CD14-positive monocyte (primary cell): Measurements from ENCODE around the gene POLE2. TPM values are rescaled to one million over a fixed set of nuclear protein-coding genes. Genes with fewer than 3 reads are reported as not detected.

ENCODE experiments used
- DNase-seq, 3 donors: peaks; one replicate each; pipeline ENCODE4 v3.0.0-alpha.2; 2011 to 2022
- H2AFZ ChIP-seq: 2 replicates; pipeline ENCODE4 v1.6.0; 2012; ENCODE audit warnings: mild to moderate bottlenecking, low read depth, low read length, inconsistent platforms; ENCODE audit not compliant: insufficient read depth, poor library complexity, severe bottlenecking
- H3K27ac ChIP-seq, 2 donors: 1 replicate in 1 of 2; 2 replicates in 1 of 2; pipeline ENCODE4 v1.5.1; 2012 to 2013; ENCODE audit warnings: low read length in 2 of 2, control low read depth in 1 of 2, inconsistent platforms in 1 of 2, low read depth in 1 of 2, mild to moderate bottlenecking in 1 of 2
- H3K27me3 ChIP-seq, 2 donors: one replicate each; pipeline versions ENCODE4 v1.6.0 to v1.6.1; 2011 to 2013; ENCODE audit warnings: low read length in 2 of 2; ENCODE audit not compliant: control insufficient read depth in 2 of 2, insufficient read depth in 2 of 2
- H3K36me3 ChIP-seq, 2 donors: replicated peaks in 1 of 2; 1 replicate in 1 of 2; 2 replicates in 1 of 2; pipeline versions ENCODE4 v1.5.1 to v1.6.1; 2012 to 2013; ENCODE audit warnings: low read length in 2 of 2, control low read depth in 1 of 2, inconsistent platforms in 1 of 2, mild to moderate bottlenecking in 1 of 2; ENCODE audit not compliant: insufficient read depth in 2 of 2, control insufficient read depth in 1 of 2
- H3K4me1 ChIP-seq, 2 donors: 1 replicate in 1 of 2; 2 replicates in 1 of 2; pipeline versions ENCODE4 v1.5.1 to v1.6.1; 2012 to 2013; ENCODE audit warnings: low read length in 2 of 2, control low read depth in 1 of 2, inconsistent platforms in 1 of 2, mild to moderate bottlenecking in 1 of 2, moderate library complexity in 1 of 2; ENCODE audit not compliant: insufficient read depth in 2 of 2, control insufficient read depth in 1 of 2
- H3K4me2 ChIP-seq: replicated peaks from 2 replicates; pipeline ENCODE3; 2012; ENCODE audit warnings: low read length, moderate library complexity, mild to moderate bottlenecking; ENCODE audit not compliant: poor library complexity, severe bottlenecking; ENCODE audit errors: extremely low read depth
- H3K4me3 ChIP-seq, 3 experiments: fragments of 200-600 bp in 1 of 3; sonication (generic) in 1 of 3; replicated peaks in 1 of 3; 1 replicate in 2 of 3; 2 replicates in 1 of 3; pipeline ENCODE4 v1.5.1; 2011 to 2013; ENCODE audit warnings: low read length in 3 of 3, mild to moderate bottlenecking in 3 of 3, control low read depth in 2 of 3, low read depth in 2 of 3, inconsistent platforms in 1 of 3, moderate library complexity in 1 of 3
- H3K79me2 ChIP-seq: 2 replicates; pipeline ENCODE4 v1.6.0; 2012; ENCODE audit warnings: mild to moderate bottlenecking, control low read depth, inconsistent platforms, low read length, moderate library complexity; ENCODE audit not compliant: insufficient read depth
- H3K9ac ChIP-seq: 2 replicates; pipeline ENCODE4 v1.6.0; 2017; ENCODE audit warnings: low read length, mild to moderate bottlenecking; ENCODE audit not compliant: insufficient read depth, poor library complexity, severe bottlenecking
- H3K9me3 ChIP-seq, 2 donors: replicated peaks in 1 of 2; 1 replicate in 1 of 2; 2 replicates in 1 of 2; pipeline versions ENCODE4 v1.5.1 to v1.6.1; 2012 to 2013; ENCODE audit warnings: low read length in 2 of 2, control low read depth in 1 of 2; ENCODE audit not compliant: control insufficient read depth in 1 of 2, insufficient read depth in 1 of 2
- H4K20me1 ChIP-seq: 2 replicates; pipeline ENCODE4 v1.6.0; 2012; ENCODE audit warnings: mild to moderate bottlenecking, low read length, control low read depth, moderate library complexity; ENCODE audit not compliant: insufficient read depth
- H3K27ac Mint-ChIP-seq, 7 donors: one replicate each; pipeline ENCODE4 v1.8.0; 2020; ENCODE audit warnings: mild to moderate bottlenecking in 7 of 7, mixed read lengths in 7 of 7, moderate library complexity in 6 of 7, inconsistent platforms in 2 of 7
- H3K27me3 Mint-ChIP-seq, 3 donors: one replicate each; pipeline ENCODE4 v1.8.0; 2021 to 2022; ENCODE audit warnings: low read depth in 3 of 3, mild to moderate bottlenecking in 3 of 3, mixed read lengths in 3 of 3, moderate library complexity in 3 of 3, inconsistent platforms in 1 of 3
- H3K36me3 Mint-ChIP-seq, 2 donors: one replicate each; pipeline ENCODE4 v1.8.0; 2020; ENCODE audit warnings: mixed read lengths in 2 of 2, inconsistent platforms in 1 of 2, mild to moderate bottlenecking in 1 of 2
- H3K4me1 Mint-ChIP-seq: one replicate; pipeline ENCODE4 v1.8.0; 2020; ENCODE audit warnings: mild to moderate bottlenecking, mixed read lengths
- H3K4me3 Mint-ChIP-seq, 2 donors: one replicate each; pipeline ENCODE4 v1.8.0; 2020; ENCODE audit warnings: mild to moderate bottlenecking in 2 of 2, mixed read lengths in 2 of 2, moderate library complexity in 1 of 2
- H3K9me3 Mint-ChIP-seq, 7 donors: one replicate each; pipeline ENCODE4 v1.8.0; 2020 to 2022; ENCODE audit warnings: mixed read lengths in 7 of 7, mild to moderate bottlenecking in 6 of 7, moderate library complexity in 6 of 7, inconsistent platforms in 2 of 7
- CTCF ChIP-seq: fragments of 200-600 bp; IDR thresholded peaks from one replicate; pipeline ENCODE4 v1.8.0; 2022; ENCODE audit warnings: antibody characterized with exemption, mild to moderate bottlenecking
- WGBS: methylation state at CpG from one replicate; pipeline ENCODE4 v1.1.5; 2013; ENCODE audit warnings: missing lambda C conversion rate; ENCODE audit not compliant: insufficient coverage; 5-methylcytosine and 5-hydroxymethylcytosine counted together
- intact Hi-C, 2 donors: fragments of 100-400 bp; cut with micrococcal nuclease; formaldehyde crosslinking; loops; one replicate each; pipeline versions ENCODE4 v1.15.0 to v1.15.1; 2023
- polyA plus RNA-seq, 3 donors: library from polyadenylated mRNA; depleted of rRNA in 1 of 3; unstranded in 2 of 3; stranded (reverse) in 1 of 3; fragments of 300-500 nt in 2 of 3; fragments of >200 nt in 1 of 3; fragmentation: Illumina TruSeq in 2 of 3; gene quantifications; 1 replicate in 2 of 3; 2 replicates in 1 of 3; pipeline ENCODE4 v1.2.3, GENCODE V29; 2012 to 2021

The POLE2 gene
- polyA plus RNA-seq, 3 donors, result 0.18 to 0.57 (median 0.47) TPM

GRCh38 chr14:49692811-49693734, 5.1 kb upstream of the POLE2 start, which contains the start of gene KLHDC1:
Gene KLHDC1, plus strand, starts transcription at chr14:49693120. Its CDS starts 75 bp downstream, at chr14:49693195.
- H3K4me3 ChIP-seq, result peak within 1 kb of the TSS; percentile 78 to 90 (median 82)
- DNase-seq, result peak; percentile 59 to 63 (median 63)
- H3K9me3 Mint-ChIP-seq, result peaks cover 0 to 3% (median 0%) of the 10 kb centered on the region in 7 donors
- peaks cover 9 to 20% of the 10 kb centered on the region in 2 donors for H3K4me1 ChIP-seq
- intact Hi-C loops, result loop anchor here in 1 of 2 donors (2.0 kb wide), 1 partner anchor 60 kb away; no protein-coding TSS in a partner anchor
- H3K36me3 Mint-ChIP-seq, result peaks cover 0 to 2% of the 10 kb centered on the region in 2 donors
- H3K27me3 Mint-ChIP-seq, result peaks cover 0 to 5% (median 3%) of the 10 kb centered on the region in 3 donors
- H3K9me3 ChIP-seq, result no peaks in the 10 kb centered on the region
- peak within 1 kb of the TSS; percentile 66 to 78 for H3K27ac ChIP-seq
- no peak for TF ChIP-seq CTCF
- H3K36me3 ChIP-seq, result no peaks in the 10 kb centered on the region
- H3K9ac ChIP-seq, result peak within 1 kb of the TSS; percentile 79
- H3K79me2 ChIP-seq, result no peaks in the 10 kb centered on the region
- no peaks in the 10 kb centered on the region for H3K27me3 ChIP-seq
- H3K4me3 Mint-ChIP-seq, result peak within 1 kb of the TSS; percentile 92 to 94
- under 1% methylated on average over 78 of the region's 88 CpGs for WGBS
- no peaks in the 10 kb centered on the region for H4K20me1 ChIP-seq
- H3K4me1 Mint-ChIP-seq, result peaks cover 29% of the 10 kb centered on the region
- peak within 1 kb of the TSS; percentile 95 for H2AFZ ChIP-seq
- H3K4me2 ChIP-seq, result peak within 1 kb of the TSS; percentile 75
- peak within 1 kb of the TSS; percentile 58 to 86 (median 83) for H3K27ac Mint-ChIP-seq

- intact Hi-C loops, result loop anchor here in 1 of 2 donors (2.0 kb wide), 1 partner anchor 59 kb away; no protein-coding TSS in a partner anchor
- H3K4me1 Mint-ChIP-seq, result peaks cover 33% of the 10 kb centered on the region
Observed at GRCh38 chr14:49692193-49692757, 4.3 kb upstream of the POLE2 start.

More at GRCh38 chr14:49692193-49692757, 4.3 kb upstream of the POLE2 start:
- peak overlapping the region; percentile 79 for H3K9ac ChIP-seq
- peak overlapping the region; percentile 92 to 94 for H3K4me3 Mint-ChIP-seq
- no peaks in the 10 kb centered on the region for H3K36me3 ChIP-seq
- no peak for DNase-seq
- H3K79me2 ChIP-seq, result peaks cover 4% of the 10 kb centered on the region
- H3K4me2 ChIP-seq, result peak overlapping the region; percentile 75
- no peaks in the 10 kb centered on the region for H4K20me1 ChIP-seq
- WGBS, result 80% methylated on average over 2 of the region's 6 CpGs
- H3K4me1 ChIP-seq, result peaks cover 12 to 25% of the 10 kb centered on the region in 2 donors
- no peaks in the 10 kb centered on the region for H3K9me3 ChIP-seq
- peaks cover 0 to 5% (median 3%) of the 10 kb centered on the region in 3 donors for H3K27me3 Mint-ChIP-seq
- no peak for TF ChIP-seq CTCF
- peak overlapping the region; percentile 66 to 78 for H3K27ac ChIP-seq
- no peaks in the 10 kb centered on the region for H3K27me3 ChIP-seq
- peak overlapping the region; percentile 78 to 90 (median 82) for H3K4me3 ChIP-seq
- peaks cover 0 to 2% of the 10 kb centered on the region in 2 donors for H3K36me3 Mint-ChIP-seq
- peaks cover 0 to 3% (median 0%) of the 10 kb centered on the region in 7 donors for H3K9me3 Mint-ChIP-seq
- peak overlapping the region; percentile 95 for H2AFZ ChIP-seq
- H3K27ac Mint-ChIP-seq, result peak overlapping the region; percentile 45 to 86 (median 82)
